SK-N-SH treated with all-trans-retinoic acid at 6 μM for 48 hours (cell line): Measurements from ENCODE around the gene SEMA5A.

Experiments
- ARNTL ChIP-seq: fragments of 450-650 bp; formaldehyde crosslinking; IDR thresholded peaks from 2 replicates; pipeline ENCODE4 v1.5.0; 2020; ENCODE audit warnings: low read depth, mild to moderate bottlenecking, moderate library complexity, borderline replicate concordance
- CSDC2 ChIP-seq: fragments of 250-450 bp; sonication (Bioruptor Pico); IDR thresholded peaks from 2 replicates; pipeline ENCODE4 v1.5.0; 2020; ENCODE audit warnings: mild to moderate bottlenecking, moderate library complexity
- ESRRG ChIP-seq: fragments of 250-450 bp; sonication (Bioruptor Pico); IDR thresholded peaks from 2 replicates; pipeline ENCODE4 v1.6.1; 2021; ENCODE audit warnings: mild to moderate bottlenecking
- OSR1 ChIP-seq: fragments of 250-450 bp; sonication (Bioruptor Pico); IDR thresholded peaks from 2 replicates; pipeline ENCODE4 v1.8.0; 2022; ENCODE audit warnings: moderate library complexity, mild to moderate bottlenecking, inconsistent platforms
- TSHZ2 ChIP-seq: fragments of 250-450 bp; sonication (Bioruptor Pico); IDR thresholded peaks from 2 replicates; pipeline ENCODE4 v1.5.0; 2020; ENCODE audit warnings: mild to moderate bottlenecking, moderate library complexity
- ZC3H10 ChIP-seq: fragments of 250-450 bp; sonication (Bioruptor Pico); IDR thresholded peaks from 2 replicates; pipeline ENCODE4 v1.5.1; 2021; ENCODE audit warnings: mild to moderate bottlenecking, moderate library complexity
- ZFP3 ChIP-seq: fragments of 250-450 bp; sonication (Bioruptor Pico); IDR thresholded peaks from 2 replicates; pipeline ENCODE4 v1.5.0; 2020; ENCODE audit warnings: mild to moderate bottlenecking, moderate library complexity
- ZFP30 ChIP-seq: fragments of 450-650 bp; formaldehyde crosslinking; IDR thresholded peaks from 2 replicates; pipeline ENCODE4 v1.5.0; 2022; ENCODE audit warnings: mild to moderate bottlenecking, moderate library complexity
- TF ChIP-seq, protein P1 (sequence below): fragments of 250-450 bp; sonication (Bioruptor Pico); IDR thresholded peaks from 2 replicates; pipeline ENCODE4 v1.8.0; 2021; ENCODE audit warnings: low read depth, mild to moderate bottlenecking, moderate library complexity, borderline replicate concordance
- TF ChIP-seq, protein P2 (sequence below): fragments of 250-450 bp; sonication (Bioruptor Pico); IDR thresholded peaks from 2 replicates; pipeline ENCODE4 v1.8.0; 2020; ENCODE audit warnings: mild to moderate bottlenecking, moderate library complexity, borderline replicate concordance
- TF ChIP-seq, protein P3 (sequence below): fragments of 250-450 bp; sonication (Bioruptor Pico); IDR thresholded peaks from 2 replicates; pipeline ENCODE4 v1.5.1; 2020; ENCODE audit warnings: low read depth, mild to moderate bottlenecking, moderate library complexity

- TF ChIP-seq ARNTL (CRISPR knock-in tag) = no peak
- no peak for TF ChIP-seq ESRRG (CRISPR knock-in tag)
- TF ChIP-seq CSDC2 (CRISPR knock-in tag) = no peak
- TF ChIP-seq, protein P1, sequence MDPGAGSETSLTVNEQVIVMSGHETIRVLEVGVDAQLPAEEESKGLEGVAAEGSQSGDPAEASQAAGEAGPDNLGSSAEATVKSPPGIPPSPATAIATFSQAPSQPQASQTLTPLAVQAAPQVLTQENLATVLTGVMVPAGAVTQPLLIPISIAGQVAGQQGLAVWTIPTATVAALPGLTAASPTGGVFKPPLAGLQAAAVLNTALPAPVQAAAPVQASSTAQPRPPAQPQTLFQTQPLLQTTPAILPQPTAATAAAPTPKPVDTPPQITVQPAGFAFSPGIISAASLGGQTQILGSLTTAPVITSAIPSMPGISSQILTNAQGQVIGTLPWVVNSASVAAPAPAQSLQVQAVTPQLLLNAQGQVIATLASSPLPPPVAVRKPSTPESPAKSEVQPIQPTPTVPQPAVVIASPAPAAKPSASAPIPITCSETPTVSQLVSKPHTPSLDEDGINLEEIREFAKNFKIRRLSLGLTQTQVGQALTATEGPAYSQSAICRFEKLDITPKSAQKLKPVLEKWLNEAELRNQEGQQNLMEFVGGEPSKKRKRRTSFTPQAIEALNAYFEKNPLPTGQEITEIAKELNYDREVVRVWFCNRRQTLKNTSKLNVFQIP = no peak
- no peak for TF ChIP-seq ZFP3 (CRISPR knock-in tag)
- TF ChIP-seq TSHZ2 (CRISPR knock-in tag) = no peak
- TF ChIP-seq, protein P2, sequence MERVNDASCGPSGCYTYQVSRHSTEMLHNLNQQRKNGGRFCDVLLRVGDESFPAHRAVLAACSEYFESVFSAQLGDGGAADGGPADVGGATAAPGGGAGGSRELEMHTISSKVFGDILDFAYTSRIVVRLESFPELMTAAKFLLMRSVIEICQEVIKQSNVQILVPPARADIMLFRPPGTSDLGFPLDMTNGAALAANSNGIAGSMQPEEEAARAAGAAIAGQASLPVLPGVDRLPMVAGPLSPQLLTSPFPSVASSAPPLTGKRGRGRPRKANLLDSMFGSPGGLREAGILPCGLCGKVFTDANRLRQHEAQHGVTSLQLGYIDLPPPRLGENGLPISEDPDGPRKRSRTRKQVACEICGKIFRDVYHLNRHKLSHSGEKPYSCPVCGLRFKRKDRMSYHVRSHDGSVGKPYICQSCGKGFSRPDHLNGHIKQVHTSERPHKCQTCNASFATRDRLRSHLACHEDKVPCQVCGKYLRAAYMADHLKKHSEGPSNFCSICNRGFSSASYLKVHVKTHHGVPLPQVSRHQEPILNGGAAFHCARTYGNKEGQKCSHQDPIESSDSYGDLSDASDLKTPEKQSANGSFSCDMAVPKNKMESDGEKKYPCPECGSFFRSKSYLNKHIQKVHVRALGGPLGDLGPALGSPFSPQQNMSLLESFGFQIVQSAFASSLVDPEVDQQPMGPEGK (CRISPR knock-in tag) = no peak
- TF ChIP-seq ZFP30 (CRISPR knock-in tag) = no peak
- TF ChIP-seq ZC3H10 (CRISPR knock-in tag) = no peak
- TF ChIP-seq, protein P3, sequence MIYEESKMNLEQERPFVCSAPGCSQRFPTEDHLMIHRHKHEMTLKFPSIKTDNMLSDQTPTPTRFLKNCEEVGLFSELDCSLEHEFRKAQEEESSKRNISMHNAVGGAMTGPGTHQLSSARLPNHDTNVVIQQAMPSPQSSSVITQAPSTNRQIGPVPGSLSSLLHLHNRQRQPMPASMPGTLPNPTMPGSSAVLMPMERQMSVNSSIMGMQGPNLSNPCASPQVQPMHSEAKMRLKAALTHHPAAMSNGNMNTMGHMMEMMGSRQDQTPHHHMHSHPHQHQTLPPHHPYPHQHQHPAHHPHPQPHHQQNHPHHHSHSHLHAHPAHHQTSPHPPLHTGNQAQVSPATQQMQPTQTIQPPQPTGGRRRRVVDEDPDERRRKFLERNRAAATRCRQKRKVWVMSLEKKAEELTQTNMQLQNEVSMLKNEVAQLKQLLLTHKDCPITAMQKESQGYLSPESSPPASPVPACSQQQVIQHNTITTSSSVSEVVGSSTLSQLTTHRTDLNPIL = no peak
- no peak for TF ChIP-seq OSR1
Measured at GRCh38 chr5:9519537-9519936, 26.3 kb downstream of the SEMA5A start.
